ENCODE measurements around the gene RNF212B.

DNA sequence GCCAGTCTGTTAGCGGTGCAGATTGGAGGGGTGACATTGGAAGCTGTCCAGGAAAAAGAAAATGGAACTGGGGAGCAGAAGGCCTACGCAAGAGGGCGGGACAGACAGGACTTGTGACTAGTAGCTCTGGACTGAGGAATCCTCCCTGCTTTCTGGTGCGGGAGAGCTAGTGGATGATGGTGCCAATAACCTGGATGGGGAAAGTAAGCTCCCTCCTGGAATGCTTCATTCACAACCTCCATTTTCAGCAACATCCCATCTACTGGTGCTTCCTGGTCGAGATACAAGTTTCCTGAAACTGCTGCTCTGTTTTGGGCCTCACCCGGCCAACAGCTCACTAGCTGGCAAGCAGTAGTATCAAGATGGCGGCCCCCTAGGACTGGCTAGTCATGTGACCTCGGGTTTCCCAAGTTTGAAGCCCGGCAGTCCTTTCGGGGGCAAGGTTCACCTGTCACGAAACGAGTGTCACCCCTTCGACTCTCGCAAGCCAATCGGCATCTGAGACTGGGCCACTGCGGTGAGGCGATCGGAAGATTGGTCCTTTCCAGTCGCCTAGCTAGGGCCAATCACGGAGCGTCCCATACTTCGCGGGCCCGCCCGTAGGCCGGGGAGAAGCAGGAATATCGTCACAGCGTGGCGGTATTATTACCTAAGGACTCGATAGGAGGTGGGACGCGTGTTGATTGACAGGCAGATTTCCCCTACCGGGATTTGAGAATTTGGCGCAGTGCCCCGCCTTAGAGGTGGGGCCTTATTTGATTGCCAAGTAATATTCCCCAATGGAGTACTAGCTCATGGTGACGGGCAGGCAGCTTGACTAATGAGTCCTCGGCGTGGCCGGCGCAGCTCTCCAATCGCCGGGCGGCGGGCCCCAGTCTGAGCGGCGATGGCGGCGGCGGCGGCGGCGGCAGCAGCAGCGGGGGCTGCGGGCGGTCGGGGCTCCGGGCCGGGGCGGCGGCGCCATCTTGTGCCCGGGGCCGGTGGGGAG is 83.1 kb downstream of the RNF212B start, which contains the start of gene PABPN1:
- TF ChIP-seq, protein P1, sequence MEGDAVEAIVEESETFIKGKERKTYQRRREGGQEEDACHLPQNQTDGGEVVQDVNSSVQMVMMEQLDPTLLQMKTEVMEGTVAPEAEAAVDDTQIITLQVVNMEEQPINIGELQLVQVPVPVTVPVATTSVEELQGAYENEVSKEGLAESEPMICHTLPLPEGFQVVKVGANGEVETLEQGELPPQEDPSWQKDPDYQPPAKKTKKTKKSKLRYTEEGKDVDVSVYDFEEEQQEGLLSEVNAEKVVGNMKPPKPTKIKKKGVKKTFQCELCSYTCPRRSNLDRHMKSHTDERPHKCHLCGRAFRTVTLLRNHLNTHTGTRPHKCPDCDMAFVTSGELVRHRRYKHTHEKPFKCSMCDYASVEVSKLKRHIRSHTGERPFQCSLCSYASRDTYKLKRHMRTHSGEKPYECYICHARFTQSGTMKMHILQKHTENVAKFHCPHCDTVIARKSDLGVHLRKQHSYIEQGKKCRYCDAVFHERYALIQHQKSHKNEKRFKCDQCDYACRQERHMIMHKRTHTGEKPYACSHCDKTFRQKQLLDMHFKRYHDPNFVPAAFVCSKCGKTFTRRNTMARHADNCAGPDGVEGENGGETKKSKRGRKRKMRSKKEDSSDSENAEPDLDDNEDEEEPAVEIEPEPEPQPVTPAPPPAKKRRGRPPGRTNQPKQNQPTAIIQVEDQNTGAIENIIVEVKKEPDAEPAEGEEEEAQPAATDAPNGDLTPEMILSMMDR (tag by site-specific recombination; IDR thresholded peaks at IDR 0.05): no peak
- TF ChIP-seq ZNF114 (tag by site-specific recombination; IDR thresholded peaks at IDR 0.05): no peak
- no peak for TF ChIP-seq TCF7L2 (IDR thresholded peaks at IDR 0.05; ENCODE audit: borderline replicate concordance, low read depth, low read length)
- TF ChIP-seq, protein P2, sequence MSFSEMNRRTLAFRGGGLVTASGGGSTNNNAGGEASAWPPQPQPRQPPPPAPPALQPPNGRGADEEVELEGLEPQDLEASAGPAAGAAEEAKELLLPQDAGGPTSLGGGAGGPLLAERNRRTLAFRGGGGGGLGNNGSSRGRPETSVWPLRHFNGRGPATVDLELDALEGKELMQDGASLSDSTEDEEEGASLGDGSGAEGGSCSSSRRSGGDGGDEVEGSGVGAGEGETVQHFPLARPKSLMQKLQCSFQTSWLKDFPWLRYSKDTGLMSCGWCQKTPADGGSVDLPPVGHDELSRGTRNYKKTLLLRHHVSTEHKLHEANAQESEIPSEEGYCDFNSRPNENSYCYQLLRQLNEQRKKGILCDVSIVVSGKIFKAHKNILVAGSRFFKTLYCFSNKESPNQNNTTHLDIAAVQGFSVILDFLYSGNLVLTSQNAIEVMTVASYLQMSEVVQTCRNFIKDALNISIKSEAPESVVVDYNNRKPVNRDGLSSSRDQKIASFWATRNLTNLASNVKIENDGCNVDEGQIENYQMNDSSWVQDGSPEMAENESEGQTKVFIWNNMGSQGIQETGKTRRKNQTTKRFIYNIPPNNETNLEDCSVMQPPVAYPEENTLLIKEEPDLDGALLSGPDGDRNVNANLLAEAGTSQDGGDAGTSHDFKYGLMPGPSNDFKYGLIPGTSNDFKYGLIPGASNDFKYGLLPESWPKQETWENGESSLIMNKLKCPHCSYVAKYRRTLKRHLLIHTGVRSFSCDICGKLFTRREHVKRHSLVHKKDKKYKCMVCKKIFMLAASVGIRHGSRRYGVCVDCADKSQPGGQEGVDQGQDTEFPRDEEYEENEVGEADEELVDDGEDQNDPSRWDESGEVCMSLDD (tag by site-specific recombination; IDR thresholded peaks at IDR 0.05): peak; percentile 95
- no peak for TF ChIP-seq ZNF423 (tag by site-specific recombination; IDR thresholded peaks at IDR 0.05)
- TF ChIP-seq ZNF660 (tag by site-specific recombination; IDR thresholded peaks at IDR 0.05): no peak
- no peak for TF ChIP-seq ZNF274 (IDR thresholded peaks at IDR 0.05; ENCODE audit: low read length)
- no peak for TF ChIP-seq ZNF274 (tag by site-specific recombination; IDR thresholded peaks at IDR 0.05; ENCODE audit: borderline replicate concordance)
- peak; percentile 76 for TF ChIP-seq ZNF561 (tag by site-specific recombination; IDR thresholded peaks at IDR 0.05; ENCODE audit: borderline replicate concordance)
- TF ChIP-seq ZNF311 (tag by site-specific recombination; IDR thresholded peaks at IDR 0.05; ENCODE audit: borderline replicate concordance): no peak
- TF ChIP-seq, protein P3, sequence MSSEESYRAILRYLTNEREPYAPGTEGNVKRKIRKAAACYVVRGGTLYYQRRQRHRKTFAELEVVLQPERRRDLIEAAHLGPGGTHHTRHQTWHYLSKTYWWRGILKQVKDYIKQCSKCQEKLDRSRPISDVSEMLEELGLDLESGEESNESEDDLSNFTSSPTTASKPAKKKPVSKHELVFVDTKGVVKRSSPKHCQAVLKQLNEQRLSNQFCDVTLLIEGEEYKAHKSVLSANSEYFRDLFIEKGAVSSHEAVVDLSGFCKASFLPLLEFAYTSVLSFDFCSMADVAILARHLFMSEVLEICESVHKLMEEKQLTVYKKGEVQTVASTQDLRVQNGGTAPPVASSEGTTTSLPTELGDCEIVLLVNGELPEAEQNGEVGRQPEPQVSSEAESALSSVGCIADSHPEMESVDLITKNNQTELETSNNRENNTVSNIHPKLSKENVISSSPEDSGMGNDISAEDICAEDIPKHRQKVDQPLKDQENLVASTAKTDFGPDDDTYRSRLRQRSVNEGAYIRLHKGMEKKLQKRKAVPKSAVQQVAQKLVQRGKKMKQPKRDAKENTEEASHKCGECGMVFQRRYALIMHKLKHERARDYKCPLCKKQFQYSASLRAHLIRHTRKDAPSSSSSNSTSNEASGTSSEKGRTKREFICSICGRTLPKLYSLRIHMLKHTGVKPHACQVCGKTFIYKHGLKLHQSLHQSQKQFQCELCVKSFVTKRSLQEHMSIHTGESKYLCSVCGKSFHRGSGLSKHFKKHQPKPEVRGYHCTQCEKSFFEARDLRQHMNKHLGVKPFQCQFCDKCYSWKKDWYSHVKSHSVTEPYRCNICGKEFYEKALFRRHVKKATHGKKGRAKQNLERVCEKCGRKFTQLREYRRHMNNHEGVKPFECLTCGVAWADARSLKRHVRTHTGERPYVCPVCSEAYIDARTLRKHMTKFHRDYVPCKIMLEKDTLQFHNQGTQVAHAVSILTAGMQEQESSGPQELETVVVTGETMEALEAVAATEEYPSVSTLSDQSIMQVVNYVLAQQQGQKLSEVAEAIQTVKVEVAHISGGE (tag by site-specific recombination; conservative IDR thresholded peaks at IDR 0.05; ENCODE audit: low read depth): peak; percentile 45; the same call in 1 of the 2 replicates
- TF ChIP-seq ZNF629 (tag by site-specific recombination; IDR thresholded peaks at IDR 0.05): peak; percentile 100
- TF ChIP-seq, protein P4, sequence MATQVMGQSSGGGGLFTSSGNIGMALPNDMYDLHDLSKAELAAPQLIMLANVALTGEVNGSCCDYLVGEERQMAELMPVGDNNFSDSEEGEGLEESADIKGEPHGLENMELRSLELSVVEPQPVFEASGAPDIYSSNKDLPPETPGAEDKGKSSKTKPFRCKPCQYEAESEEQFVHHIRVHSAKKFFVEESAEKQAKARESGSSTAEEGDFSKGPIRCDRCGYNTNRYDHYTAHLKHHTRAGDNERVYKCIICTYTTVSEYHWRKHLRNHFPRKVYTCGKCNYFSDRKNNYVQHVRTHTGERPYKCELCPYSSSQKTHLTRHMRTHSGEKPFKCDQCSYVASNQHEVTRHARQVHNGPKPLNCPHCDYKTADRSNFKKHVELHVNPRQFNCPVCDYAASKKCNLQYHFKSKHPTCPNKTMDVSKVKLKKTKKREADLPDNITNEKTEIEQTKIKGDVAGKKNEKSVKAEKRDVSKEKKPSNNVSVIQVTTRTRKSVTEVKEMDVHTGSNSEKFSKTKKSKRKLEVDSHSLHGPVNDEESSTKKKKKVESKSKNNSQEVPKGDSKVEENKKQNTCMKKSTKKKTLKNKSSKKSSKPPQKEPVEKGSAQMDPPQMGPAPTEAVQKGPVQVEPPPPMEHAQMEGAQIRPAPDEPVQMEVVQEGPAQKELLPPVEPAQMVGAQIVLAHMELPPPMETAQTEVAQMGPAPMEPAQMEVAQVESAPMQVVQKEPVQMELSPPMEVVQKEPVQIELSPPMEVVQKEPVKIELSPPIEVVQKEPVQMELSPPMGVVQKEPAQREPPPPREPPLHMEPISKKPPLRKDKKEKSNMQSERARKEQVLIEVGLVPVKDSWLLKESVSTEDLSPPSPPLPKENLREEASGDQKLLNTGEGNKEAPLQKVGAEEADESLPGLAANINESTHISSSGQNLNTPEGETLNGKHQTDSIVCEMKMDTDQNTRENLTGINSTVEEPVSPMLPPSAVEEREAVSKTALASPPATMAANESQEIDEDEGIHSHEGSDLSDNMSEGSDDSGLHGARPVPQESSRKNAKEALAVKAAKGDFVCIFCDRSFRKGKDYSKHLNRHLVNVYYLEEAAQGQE (tag by site-specific recombination; IDR thresholded peaks at IDR 0.05): peak; percentile 24; the same call in 1 of the 2 replicates
- TF ChIP-seq ZSCAN23 (tag by site-specific recombination; IDR thresholded peaks at IDR 0.05): no peak

All from HEK293 (cell line).